Natural killer cell treated with Interleukin-12 subunit alpha and Interleukin-12 subunit beta and Interleukin-15 and Interleukin-18, amount 100 ng/mL, for 72 hours (primary cell): ENCODE measurements around the gene C11orf65. TPM values are rescaled to one million over a fixed set of nuclear protein-coding genes. Genes with fewer than 3 reads are reported as not detected.
"Not testable (repeated sequence)": the region's sequence is repeated elsewhere in the genome, so short reads cannot be mapped to it uniquely, and the experiment has no call there.

ENCODE experiments used
- ATAC-seq, 2 donors: fragments of 150-1000 bp; cut with Tn5 transposase in 1 of 2; sonication (Bioruptor Pico), chemical (Tn5 transposase) in 1 of 2; 2 replicates each; pipeline ENCODE4 v1.10.0; 2021
- DNase-seq: peaks from one replicate; pipeline ENCODE4 v3.0.0; 2022; ENCODE audit warnings: low spot score
- H3K27ac Mint-ChIP-seq, 2 donors: 1 replicate in 1 of 2; 2 replicates in 1 of 2; pipeline ENCODE4 v1.8.0; 2022; ENCODE audit warnings: mixed read lengths in 2 of 2, mild to moderate bottlenecking in 1 of 2, moderate library complexity in 1 of 2
- H3K27me3 Mint-ChIP-seq, 2 donors: 1 replicate in 1 of 2; 2 replicates in 1 of 2; pipeline ENCODE4 v1.8.0; 2022; ENCODE audit warnings: mixed read lengths in 2 of 2
- H3K36me3 Mint-ChIP-seq: one replicate; pipeline ENCODE4 v1.8.0; 2022; ENCODE audit warnings: mixed read lengths
- H3K4me1 Mint-ChIP-seq, 2 donors: 1 replicate in 1 of 2; 2 replicates in 1 of 2; pipeline ENCODE4 v1.8.0; 2022; ENCODE audit warnings: low read depth in 2 of 2, mixed read lengths in 2 of 2, mild to moderate bottlenecking in 1 of 2
- H3K4me3 Mint-ChIP-seq: one replicate; pipeline ENCODE4 v1.8.0; 2022; ENCODE audit warnings: mixed read lengths
- H3K9me3 Mint-ChIP-seq: 2 replicates; pipeline ENCODE4 v1.8.0; 2022; ENCODE audit warnings: mixed read lengths
- total RNA-seq, 2 donors: library from RNA; stranded (reverse); gene quantifications; one replicate each; pipeline ENCODE4 v1.2.3, GENCODE V29; 2022

Gene C11orf65
- total RNA-seq, 2 donors from 2014 or later = 0.31 TPM

DNA sequence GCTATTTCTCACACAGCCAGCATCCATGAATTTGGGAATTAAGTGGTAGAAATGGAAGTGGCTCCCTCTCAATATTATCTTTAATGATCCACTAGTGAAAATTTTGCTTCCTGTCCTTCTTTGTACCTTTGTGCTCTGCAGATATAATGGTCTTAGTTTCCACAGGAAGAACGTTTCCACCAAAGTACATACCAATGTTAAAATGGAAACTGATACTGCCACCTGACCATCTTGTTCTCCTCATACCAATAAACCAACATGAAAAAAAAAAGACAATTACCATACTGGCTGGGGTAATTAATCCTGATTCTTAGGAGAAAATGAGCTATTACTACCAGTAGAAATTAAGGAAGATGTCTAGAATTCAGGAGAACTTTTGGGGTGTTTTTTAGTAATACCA, 32.3 kb downstream of the C11orf65 start:
- no peak overlapping the region for H3K27ac Mint-ChIP-seq
- peaks cover 5 to 9% of the 10 kb centered on the region in 2 donors for H3K27me3 Mint-ChIP-seq
- no peaks in the 10 kb centered on the region for H3K9me3 Mint-ChIP-seq
- ATAC-seq (no peak), DNase-seq (no peak)
- no peaks in the 10 kb centered on the region for H3K36me3 Mint-ChIP-seq
- H3K4me1 Mint-ChIP-seq = no peaks in the 10 kb centered on the region
- H3K4me3 Mint-ChIP-seq = no peak overlapping the region

DNA sequence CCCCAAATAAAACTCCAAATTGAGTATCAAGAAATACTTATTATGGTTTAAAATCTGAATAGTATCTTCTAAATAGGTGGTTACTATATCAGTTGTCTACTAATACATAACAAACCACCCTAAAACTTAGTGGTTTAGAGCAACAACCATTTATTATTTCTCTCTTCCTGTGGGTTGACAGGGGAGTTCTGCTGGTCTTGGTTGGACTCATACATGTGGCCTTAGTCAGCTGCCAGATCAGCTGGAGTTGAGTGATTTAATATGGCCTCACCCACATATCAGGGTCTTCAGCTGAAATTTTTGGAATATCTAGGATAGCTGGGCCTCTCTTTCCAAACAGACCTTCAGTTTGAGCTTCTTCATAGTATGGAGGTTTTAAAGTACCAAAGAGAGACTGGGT, 34.5 kb downstream of the C11orf65 start:
- H3K4me3 Mint-ChIP-seq = no peak overlapping the region
- ATAC-seq = no peak
- H3K36me3 Mint-ChIP-seq = peaks cover 4% of the 10 kb centered on the region
- no peak for DNase-seq
- H3K27me3 Mint-ChIP-seq = peaks cover 8 to 16% of the 10 kb centered on the region in 2 donors
- H3K27ac Mint-ChIP-seq = no peak overlapping the region
- peaks cover 3% of the 10 kb centered on the region for H3K9me3 Mint-ChIP-seq
- H3K4me1 Mint-ChIP-seq = no peaks in the 10 kb centered on the region

DNA sequence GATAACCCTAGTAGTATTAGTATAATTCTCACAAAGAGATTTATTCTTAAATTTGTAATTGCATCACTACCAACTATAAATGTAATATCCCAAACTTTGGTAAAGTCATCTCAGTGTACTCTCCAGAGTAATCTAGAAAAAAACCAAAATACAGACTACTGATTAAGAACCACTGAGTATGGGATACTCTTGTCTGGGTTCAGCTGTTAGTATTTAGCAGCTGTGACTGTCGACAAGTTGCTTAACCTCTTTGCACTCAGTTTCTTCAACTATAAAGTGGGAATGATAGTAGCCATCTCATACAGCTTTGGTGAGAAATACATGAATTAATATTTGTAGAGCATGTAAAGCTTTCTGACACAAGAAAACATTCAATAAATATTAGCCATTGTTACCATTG, 35.3 kb downstream of the C11orf65 start:
- no peak overlapping the region for H3K27ac Mint-ChIP-seq
- H3K9me3 Mint-ChIP-seq = peaks cover 3% of the 10 kb centered on the region
- no peak overlapping the region for H3K4me3 Mint-ChIP-seq
- H3K4me1 Mint-ChIP-seq = no peaks in the 10 kb centered on the region
- peaks cover 8 to 16% of the 10 kb centered on the region in 2 donors for H3K27me3 Mint-ChIP-seq
- ATAC-seq (no peak), DNase-seq (no peak)
- H3K36me3 Mint-ChIP-seq = peaks cover 4% of the 10 kb centered on the region

DNA sequence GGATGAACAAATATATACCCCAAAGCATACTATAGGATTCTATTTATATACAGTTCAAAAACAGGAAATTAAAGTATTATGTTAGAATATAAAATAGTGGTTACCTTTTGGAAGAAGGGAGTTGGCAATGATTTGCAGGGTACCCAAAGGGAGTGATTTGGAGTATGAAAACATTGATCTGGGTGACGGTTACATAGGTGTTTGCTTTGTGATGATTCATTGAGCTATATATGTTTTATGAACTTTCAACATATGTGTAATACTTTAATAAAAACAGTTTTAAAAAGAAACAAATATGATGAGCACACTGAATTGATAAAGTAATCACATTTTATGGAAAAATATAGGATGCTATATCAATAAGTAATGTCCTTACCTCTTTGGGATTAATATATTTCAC, 36.0 kb downstream of the C11orf65 start:
- Mint-ChIP-seq H3K9me3 (peaks cover 3% of the 10 kb centered on the region), H3K27ac (no peak overlapping the region), H3K4me3 (no peak overlapping the region), H3K36me3 (peaks cover 4% of the 10 kb centered on the region), H3K4me1 (no peaks in the 10 kb centered on the region), H3K27me3 (peaks cover 6 to 13% of the 10 kb centered on the region in 2 donors)
- no peak for DNase-seq
- no peak for ATAC-seq

DNA sequence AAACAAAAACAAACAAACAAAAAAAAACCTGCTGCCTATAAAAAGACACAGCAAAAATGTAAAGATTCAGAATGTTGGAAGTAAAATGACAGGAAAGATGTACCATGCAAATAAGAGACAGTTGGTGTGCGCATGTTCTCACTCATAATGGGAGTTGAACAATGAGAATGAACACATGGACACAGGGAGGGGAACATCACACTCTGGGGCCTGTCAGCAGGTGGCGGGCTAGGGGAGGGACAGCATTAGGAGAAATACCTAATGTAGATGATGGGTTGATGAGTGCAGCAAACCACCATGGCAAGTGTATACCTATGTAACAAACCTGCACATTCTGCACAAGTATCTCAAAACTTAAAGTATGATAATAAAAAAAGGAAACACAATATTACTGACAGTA, 49.8 kb downstream of the C11orf65 start:
- not testable (repeated sequence) for H3K4me1 Mint-ChIP-seq, H3K27ac Mint-ChIP-seq, ATAC-seq, H3K4me3 Mint-ChIP-seq, H3K9me3 Mint-ChIP-seq, H3K36me3 Mint-ChIP-seq, DNase-seq, H3K27me3 Mint-ChIP-seq

DNA sequence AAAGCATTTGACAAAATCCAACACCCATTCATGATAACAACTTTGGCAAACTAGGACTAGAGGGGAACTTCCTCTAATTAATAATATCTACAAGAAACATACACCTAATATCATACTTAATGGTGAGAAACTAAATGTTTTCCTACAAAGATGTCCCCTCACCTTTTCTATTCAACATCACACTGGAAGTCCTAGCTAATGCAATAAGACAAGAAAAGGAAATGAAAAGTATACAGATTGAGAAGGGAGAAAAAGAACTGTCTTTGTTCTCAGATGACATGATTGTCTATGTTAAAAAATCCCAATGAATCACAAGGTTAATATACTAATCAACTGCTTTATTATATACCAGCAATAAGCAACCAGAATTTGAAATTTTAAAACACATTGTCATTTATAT, 52.4 kb downstream of the C11orf65 start:
- H3K36me3 Mint-ChIP-seq = no peaks in the 10 kb centered on the region
- H3K4me1 Mint-ChIP-seq = no peaks in the 10 kb centered on the region
- no peaks in the 10 kb centered on the region for H3K9me3 Mint-ChIP-seq
- no peak overlapping the region for H3K27ac Mint-ChIP-seq
- H3K27me3 Mint-ChIP-seq = peaks cover 4 to 9% of the 10 kb centered on the region in 2 donors
- H3K4me3 Mint-ChIP-seq = no peak overlapping the region
- no peak for ATAC-seq
- DNase-seq = no peak

DNA sequence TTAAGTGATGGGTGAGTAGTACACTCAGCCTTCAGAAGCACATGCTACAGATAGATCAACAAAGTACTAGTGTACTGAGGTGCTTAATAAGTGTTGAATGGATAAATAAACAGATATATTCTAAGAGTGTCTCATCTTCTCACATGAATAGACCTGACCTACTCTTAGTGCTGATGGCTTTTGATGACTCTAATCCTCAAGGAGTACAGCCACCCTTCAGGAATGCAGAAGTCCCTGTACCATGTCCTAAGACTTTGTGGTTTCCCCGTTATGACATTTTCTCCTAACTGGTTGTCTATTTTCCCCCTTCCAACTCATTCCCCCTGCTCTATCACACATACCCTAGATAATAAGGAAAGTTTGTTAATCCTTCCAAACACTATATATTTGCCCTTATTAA, 61.6 kb downstream of the C11orf65 start:
- Mint-ChIP-seq H3K27ac (no peak overlapping the region), H3K27me3 (peaks cover 0 to 2% of the 10 kb centered on the region in 2 donors), H3K9me3 (no peaks in the 10 kb centered on the region), H3K36me3 (no peaks in the 10 kb centered on the region), H3K4me3 (no peak overlapping the region), H3K4me1 (no peaks in the 10 kb centered on the region)
- no peak for DNase-seq
- no peak for ATAC-seq

DNA sequence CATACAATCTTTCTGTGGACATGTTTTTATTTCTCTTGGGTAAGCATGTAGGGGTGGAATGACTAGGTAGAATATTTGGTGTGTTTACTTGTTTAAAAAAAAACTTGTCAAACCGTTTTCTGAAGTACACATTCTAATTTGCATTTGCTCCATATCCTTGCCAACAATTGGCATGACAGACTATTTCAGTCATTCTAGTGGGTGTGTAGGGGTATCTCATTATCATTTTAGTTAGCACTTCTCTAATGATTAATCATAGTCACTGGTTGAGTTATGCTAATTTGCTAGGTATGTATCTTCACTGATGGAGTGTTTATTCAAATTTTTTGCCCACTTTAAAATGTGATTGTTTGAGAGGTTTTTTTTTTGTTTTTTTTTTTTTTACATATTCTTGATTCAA, 64.3 kb downstream of the C11orf65 start:
- Mint-ChIP-seq H3K27ac (no peak overlapping the region), H3K36me3 (no peaks in the 10 kb centered on the region), H3K4me1 (no peaks in the 10 kb centered on the region), H3K4me3 (no peak overlapping the region), H3K9me3 (no peaks in the 10 kb centered on the region), H3K27me3 (no peaks in the 10 kb centered on the region)
- no peak for DNase-seq
- ATAC-seq = no peak

DNA sequence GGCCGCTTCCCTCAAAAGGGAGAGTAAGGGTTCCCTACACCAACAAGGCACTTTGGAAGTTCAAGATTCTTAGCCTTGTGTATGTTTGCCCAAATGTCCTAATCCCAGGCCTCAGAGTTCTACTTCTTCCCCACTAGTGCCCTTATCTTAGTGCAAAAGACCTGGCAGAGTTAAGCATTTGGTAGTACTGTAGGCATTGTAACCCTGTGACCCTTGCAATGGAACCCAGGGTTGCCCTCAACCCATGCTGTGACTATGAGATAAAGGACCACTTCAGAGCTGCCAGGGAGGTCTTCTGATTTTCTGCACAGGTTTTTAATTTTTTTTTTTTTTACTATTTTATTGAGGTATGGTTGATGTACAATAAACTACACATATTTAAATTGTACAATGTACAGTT, 65.1 kb downstream of the C11orf65 start:
- no peak overlapping the region for H3K27ac Mint-ChIP-seq
- no peaks in the 10 kb centered on the region for H3K27me3 Mint-ChIP-seq
- H3K36me3 Mint-ChIP-seq = no peaks in the 10 kb centered on the region
- H3K4me3 Mint-ChIP-seq = no peak overlapping the region
- DNase-seq (no peak), ATAC-seq (no peak)
- H3K4me1 Mint-ChIP-seq = no peaks in the 10 kb centered on the region
- no peaks in the 10 kb centered on the region for H3K9me3 Mint-ChIP-seq

DNA sequence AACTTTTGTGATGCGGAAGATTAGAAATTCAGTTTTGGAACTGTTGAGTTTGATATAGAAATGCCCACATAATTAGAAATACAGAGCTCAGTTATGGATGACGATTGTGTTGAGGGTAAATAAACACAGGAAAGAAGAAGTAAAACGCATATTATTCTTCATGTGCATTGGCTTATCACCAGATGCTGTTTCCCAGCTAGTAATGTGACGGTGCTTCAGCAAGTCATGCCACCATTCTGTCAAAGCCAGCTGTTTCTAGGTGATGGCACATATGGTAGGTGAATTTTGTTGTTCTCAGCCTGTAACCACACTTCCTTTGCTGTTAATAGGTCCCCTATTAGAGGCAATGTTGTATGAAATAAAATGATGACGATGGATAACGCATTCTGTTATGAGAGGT, 68.9 kb downstream of the C11orf65 start:
- Mint-ChIP-seq H3K27ac (no peak overlapping the region), H3K4me3 (no peak overlapping the region), H3K36me3 (no peaks in the 10 kb centered on the region), H3K9me3 (no peaks in the 10 kb centered on the region), H3K4me1 (no peaks in the 10 kb centered on the region), H3K27me3 (no peaks in the 10 kb centered on the region)
- no peak for DNase-seq
- ATAC-seq = no peak

DNA sequence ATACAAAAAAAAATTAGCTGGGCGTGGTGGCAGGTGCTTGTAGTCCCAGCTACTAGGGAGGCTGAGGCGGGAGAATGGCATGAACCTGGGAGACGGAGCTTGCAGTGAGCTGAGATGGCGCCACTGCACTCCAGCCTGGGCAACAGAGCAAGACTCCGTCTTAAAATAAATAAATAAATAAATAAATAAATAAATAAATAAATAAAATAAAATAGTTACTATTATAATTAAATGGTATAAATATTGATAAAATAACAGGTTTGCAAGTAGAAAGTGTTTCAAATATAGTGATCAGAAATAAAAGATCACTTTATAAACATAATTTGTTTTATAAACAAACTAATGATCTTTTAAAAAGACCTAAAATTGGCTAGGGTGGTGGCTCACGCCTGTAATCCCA, 70.7 kb downstream of the C11orf65 start:
- not testable (repeated sequence) for H3K9me3 Mint-ChIP-seq, H3K4me3 Mint-ChIP-seq, H3K27me3 Mint-ChIP-seq, DNase-seq, ATAC-seq, H3K4me1 Mint-ChIP-seq, H3K27ac Mint-ChIP-seq, H3K36me3 Mint-ChIP-seq

DNA sequence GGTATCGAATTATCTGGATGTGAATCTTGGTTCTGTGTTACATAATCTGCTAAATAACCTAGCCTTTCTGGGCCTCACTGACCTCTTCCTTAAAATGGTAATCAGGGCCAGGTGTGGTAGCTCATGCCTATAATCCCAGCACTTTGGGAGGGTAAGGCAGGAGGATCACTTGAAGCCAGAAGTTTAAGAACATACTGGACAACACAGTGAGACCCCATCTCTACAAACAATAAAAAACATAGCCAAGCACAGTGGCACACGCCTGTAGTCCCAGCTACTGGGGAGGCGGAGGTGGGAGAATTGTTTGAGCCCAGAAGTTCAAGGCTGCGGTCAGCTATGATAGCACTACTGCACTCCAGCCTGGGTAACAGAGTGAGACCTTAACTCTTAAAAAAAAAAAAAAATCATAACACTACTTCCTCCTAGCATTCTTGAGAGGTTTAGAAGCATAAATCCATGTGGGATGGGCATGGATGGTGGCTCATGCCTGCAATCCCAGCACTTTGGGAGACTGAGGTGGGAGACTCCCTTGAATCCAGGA, 72.5 kb downstream of the C11orf65 start:
- no peaks in the 10 kb centered on the region for H3K27me3 Mint-ChIP-seq
- H3K9me3 Mint-ChIP-seq = no peaks in the 10 kb centered on the region
- H3K4me1 Mint-ChIP-seq = no peaks in the 10 kb centered on the region
- DNase-seq (no peak), ATAC-seq (no peak)
- no peak overlapping the region for H3K4me3 Mint-ChIP-seq
- H3K27ac Mint-ChIP-seq = no peak overlapping the region
- H3K36me3 Mint-ChIP-seq = no peaks in the 10 kb centered on the region

DNA sequence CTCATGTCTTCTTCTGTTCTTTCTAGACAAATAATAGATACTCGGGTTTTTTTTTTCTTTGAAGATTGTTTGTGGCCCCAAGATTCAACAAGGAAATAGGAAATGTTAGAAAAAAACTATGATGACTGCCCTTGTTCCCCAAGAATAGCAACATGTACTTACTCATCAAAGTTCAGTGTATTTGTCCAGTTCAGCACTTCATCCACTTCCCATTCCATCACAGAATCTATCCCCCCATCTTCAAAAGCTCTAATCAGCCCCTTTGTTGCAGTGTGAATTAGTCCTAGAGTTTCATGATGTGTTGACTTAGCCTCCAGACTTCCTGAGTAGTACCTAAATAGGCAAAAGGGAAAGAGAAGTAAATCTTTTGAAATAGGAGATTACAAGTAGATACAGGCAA, 74.3 kb downstream of the C11orf65 start:
- no peaks in the 10 kb centered on the region for H3K27me3 Mint-ChIP-seq
- no peaks in the 10 kb centered on the region for H3K36me3 Mint-ChIP-seq
- ATAC-seq (no peak), DNase-seq (no peak)
- H3K4me3 Mint-ChIP-seq = no peak overlapping the region
- H3K4me1 Mint-ChIP-seq = no peaks in the 10 kb centered on the region
- H3K9me3 Mint-ChIP-seq = no peaks in the 10 kb centered on the region
- H3K27ac Mint-ChIP-seq = no peak overlapping the region

DNA sequence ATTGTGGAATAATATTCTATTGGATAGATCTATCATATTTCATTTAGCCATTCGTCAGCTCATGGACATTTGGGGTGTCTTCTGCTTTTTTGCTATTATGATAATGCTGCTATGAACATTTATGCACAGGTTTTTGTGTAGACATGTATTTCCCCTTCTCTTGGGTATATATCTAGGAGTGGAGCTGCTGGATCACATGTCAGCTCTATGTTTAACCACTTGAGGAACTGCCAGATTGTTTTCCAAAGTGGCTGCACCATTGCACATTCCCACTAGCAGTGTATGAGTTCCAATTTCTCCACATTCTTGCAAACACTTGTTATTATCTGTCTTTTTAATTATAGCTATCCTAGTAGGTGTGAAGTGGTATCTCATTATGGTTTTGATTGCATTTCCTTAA, 75.0 kb downstream of the C11orf65 start:
- no peak overlapping the region for H3K27ac Mint-ChIP-seq
- no peaks in the 10 kb centered on the region for H3K9me3 Mint-ChIP-seq
- H3K27me3 Mint-ChIP-seq = no peaks in the 10 kb centered on the region
- no peak for ATAC-seq
- DNase-seq = no peak
- no peaks in the 10 kb centered on the region for H3K36me3 Mint-ChIP-seq
- no peaks in the 10 kb centered on the region for H3K4me1 Mint-ChIP-seq
- H3K4me3 Mint-ChIP-seq = no peak overlapping the region

DNA sequence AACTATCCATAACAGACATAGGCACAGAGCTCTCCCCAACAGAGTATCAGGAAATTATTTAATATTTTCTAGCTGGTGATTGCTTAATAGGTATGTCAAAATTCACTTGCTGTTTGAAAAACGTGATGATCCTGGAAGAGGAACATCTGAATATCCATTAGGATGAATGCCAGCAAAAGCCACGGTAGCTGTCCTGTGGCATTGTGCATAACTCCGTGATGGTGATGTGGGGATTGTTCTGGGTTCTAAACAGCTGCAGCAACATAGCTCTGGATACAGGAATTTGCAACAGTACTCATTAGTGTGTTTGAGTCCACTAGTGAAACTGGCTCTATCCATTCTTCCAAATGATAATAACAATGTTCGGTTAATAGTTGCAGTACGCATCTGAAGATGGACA, 78.8 kb downstream of the C11orf65 start:
- H3K4me3 Mint-ChIP-seq = no peak overlapping the region
- no peaks in the 10 kb centered on the region for H3K36me3 Mint-ChIP-seq
- no peaks in the 10 kb centered on the region for H3K9me3 Mint-ChIP-seq
- H3K27me3 Mint-ChIP-seq = no peaks in the 10 kb centered on the region
- H3K27ac Mint-ChIP-seq = no peak overlapping the region
- H3K4me1 Mint-ChIP-seq = no peaks in the 10 kb centered on the region
- DNase-seq (no peak), ATAC-seq (no peak)
